Parathyroid adenoma (tissue), 2 donors: ENCODE measurements around the gene DNAJA4.

ENCODE experiments used
- H2AFZ ChIP-seq: fragments of 300-600 bp; sonication (generic); one replicate; pipeline ENCODE4 v1.7.0; 2017; ENCODE audit warnings: antibody characterized with exemption, mild to moderate bottlenecking
- H3K27ac ChIP-seq: fragments of 300-600 bp; sonication (generic); one replicate; pipeline ENCODE4 v1.7.0; 2017
- H3K27me3 ChIP-seq: fragments of 300-600 bp; sonication (generic); one replicate; pipeline ENCODE4 v1.7.0; 2017; ENCODE audit warnings: low read length; ENCODE audit not compliant: control insufficient read depth, insufficient read depth
- H3K36me3 ChIP-seq: fragments of 300-600 bp; sonication (generic); one replicate; pipeline ENCODE4 v1.7.0; 2017; ENCODE audit warnings: low read length; ENCODE audit not compliant: control insufficient read depth, insufficient read depth
- H3K4me1 ChIP-seq: fragments of 300-600 bp; sonication (generic); one replicate; pipeline ENCODE4 v1.7.0; 2017; ENCODE audit warnings: control low read depth
- H3K4me2 ChIP-seq: fragments of 300-600 bp; sonication (generic); one replicate; pipeline ENCODE4 v1.7.0; 2017; ENCODE audit warnings: low read length
- H3K4me3 ChIP-seq: fragments of 300-600 bp; sonication (generic); one replicate; pipeline ENCODE4 v1.7.0; 2017; ENCODE audit warnings: low read depth, low read length
- H3K79me2 ChIP-seq: fragments of 300-600 bp; sonication (generic); one replicate; pipeline ENCODE4 v1.7.0; 2017; ENCODE audit warnings: control low read depth
- H3K9ac ChIP-seq: fragments of 300-600 bp; sonication (generic); one replicate; pipeline ENCODE4 v1.7.0; 2017; ENCODE audit warnings: mild to moderate bottlenecking
- H3K9me3 ChIP-seq: fragments of 300-600 bp; sonication (generic); one replicate; pipeline ENCODE4 v1.7.0; 2017; ENCODE audit warnings: low read length; ENCODE audit not compliant: control insufficient read depth
- CTCF ChIP-seq: fragments of 300-600 bp; sonication (generic); IDR thresholded peaks from one replicate; pipeline ENCODE4 v1.7.0; 2017; ENCODE audit warnings: antibody characterized with exemption, mild to moderate bottlenecking
- donor health status: primary hyperparathyroidism.

DNAJA4 gene

GRCh38 chr15:78236491-78236890, 27.9 kb upstream of the DNAJA4 start:
- Histone ChIP-seq H3K27me3 (no peaks in the 10 kb centered on the region), H3K9ac (no peak overlapping the region), H3K4me2 (no peak overlapping the region), H3K4me3 (no peak overlapping the region), H3K4me1 (no peaks in the 10 kb centered on the region), H3K79me2 (no peaks in the 10 kb centered on the region), H3K27ac (no peak overlapping the region), H2AFZ (no peak overlapping the region), H3K36me3 (no peaks in the 10 kb centered on the region), H3K9me3 (no peaks in the 10 kb centered on the region)
- no peak for TF ChIP-seq CTCF

GRCh38 chr15:78237146-78237545, 27.2 kb upstream of the DNAJA4 start:
- no peaks in the 10 kb centered on the region for H3K4me1 ChIP-seq
- TF ChIP-seq CTCF = no peak
- no peak overlapping the region for H3K9ac ChIP-seq
- no peaks in the 10 kb centered on the region for H3K27me3 ChIP-seq
- no peak overlapping the region for H3K4me3 ChIP-seq
- H2AFZ ChIP-seq = no peak overlapping the region
- no peaks in the 10 kb centered on the region for H3K36me3 ChIP-seq
- H3K4me2 ChIP-seq = no peak overlapping the region
- H3K9me3 ChIP-seq = no peaks in the 10 kb centered on the region
- H3K79me2 ChIP-seq = no peaks in the 10 kb centered on the region
- no peak overlapping the region for H3K27ac ChIP-seq

GRCh38 chr15:78239811-78240210, 24.6 kb upstream of the DNAJA4 start:
- Histone ChIP-seq H3K79me2 (no peaks in the 10 kb centered on the region), H3K9me3 (no peaks in the 10 kb centered on the region), H3K36me3 (no peaks in the 10 kb centered on the region), H3K9ac (no peak overlapping the region), H2AFZ (no peak overlapping the region), H3K4me1 (no peaks in the 10 kb centered on the region), H3K4me2 (no peak overlapping the region), H3K4me3 (no peak overlapping the region), H3K27ac (no peak overlapping the region), H3K27me3 (no peaks in the 10 kb centered on the region)
- TF ChIP-seq CTCF = no peak

GRCh38 chr15:78241017-78241416, 23.3 kb upstream of the DNAJA4 start:
- peak; percentile 63 for TF ChIP-seq CTCF

GRCh38 chr15:78242128-78242527, 22.2 kb upstream of the DNAJA4 start:
- H3K79me2 ChIP-seq = no peaks in the 10 kb centered on the region
- TF ChIP-seq CTCF = no peak
- no peak overlapping the region for H3K27ac ChIP-seq
- H3K4me3 ChIP-seq = no peak overlapping the region
- no peaks in the 10 kb centered on the region for H3K27me3 ChIP-seq
- no peaks in the 10 kb centered on the region for H3K4me1 ChIP-seq
- H3K9me3 ChIP-seq = no peaks in the 10 kb centered on the region
- H3K4me2 ChIP-seq = no peak overlapping the region
- no peak overlapping the region for H2AFZ ChIP-seq
- no peaks in the 10 kb centered on the region for H3K36me3 ChIP-seq
- no peak overlapping the region for H3K9ac ChIP-seq

More at GRCh38 chr15:78241017-78241416, 23.3 kb upstream of the DNAJA4 start:
- Histone ChIP-seq H3K4me1 (no peaks in the 10 kb centered on the region), H3K36me3 (no peaks in the 10 kb centered on the region), H3K79me2 (no peaks in the 10 kb centered on the region), H3K4me2 (no peak overlapping the region), H3K27me3 (no peaks in the 10 kb centered on the region), H3K9me3 (no peaks in the 10 kb centered on the region), H3K9ac (no peak overlapping the region), H3K27ac (no peak overlapping the region), H2AFZ (peak overlapping the region; percentile 60), H3K4me3 (no peak overlapping the region)
